HCT116 (cell line): ENCODE data around the gene MINDY4. TPM values are rescaled to one million over a fixed set of nuclear protein-coding genes. Genes with fewer than 3 reads are reported as not detected.

Experiments
- ATAC-seq: fragments of 200-7000 bp; cut with Tn5 transposase; 2 replicates; pipeline ENCODE4 v1.9.1; 2020; ENCODE audit warnings: mild to moderate bottlenecking, moderate library complexity
- BruUV-seq: library from RNA; stranded (reverse); fragments of 400-500 nt; replicated peaks from 2 replicates; lab custom pipeline; 2021; lab: Mats Ljungman, UMichigan
- CTCF ChIA-PET: fragments of 300-600 bp; sonication (Branson Sonifier 250); formaldehyde crosslinking; loops from one replicate; lab custom pipeline; 2021; ENCODE audit warnings: antibody characterized with exemption; lab: Charles Lee
- POLR2A ChIA-PET: fragments of 300-600, 350-600 bp; sonication (Branson Sonifier 250); formaldehyde crosslinking; loops from one replicate; lab custom pipeline; 2021; ENCODE audit warnings: antibody characterized with exemption; lab: Charles Lee
- RAD21 ChIA-PET, 2 experiments: fragments of 300-600 bp; sonication (Branson Sonifier 250); formaldehyde crosslinking; loops; one replicate each; lab custom pipeline; 2023; ENCODE audit warnings: low total read pairs in 2 of 2; ENCODE audit not compliant: uncharacterized antibody in 2 of 2, unreplicated experiment in 2 of 2, low non-redundant PET in 1 of 2; lab: Charles Lee
- DNase-seq: peaks from one replicate; pipeline ENCODE4 v3.0.0-alpha.2; 2010; ENCODE audit warnings: low read depth, low spot score
- H2AFZ ChIP-seq: fragments of 200-600 bp; shearing (Covaris generic), sonication (generic); 2 replicates; pipeline ENCODE4 v1.6.1; 2017; ENCODE audit warnings: low read depth, mixed run types, mixed read lengths, antibody characterized with exemption, low read length; ENCODE audit not compliant: poor library complexity, severe bottlenecking
- H3K27ac ChIP-seq: 2 replicates; pipeline ENCODE4 v1.5.1; 2012; ENCODE audit warnings: low read depth, low read length
- H3K27me3 ChIP-seq: fragments of 200-600 bp; sonication (generic); 2 replicates; pipeline ENCODE4 v1.6.1; 2016; ENCODE audit warnings: mixed run types, low read length, mixed read lengths; ENCODE audit not compliant: insufficient read depth
- H3K36me3 ChIP-seq, 2 experiments: fragments of 200-500 bp in 1 of 2; fragments of 200-600 bp in 1 of 2; sonication (Bioruptor generic) in 1 of 2; sonication (generic) in 1 of 2; 2 replicates each; pipeline versions ENCODE4 v1.5.1 to v1.6.1; 2014 to 2016; ENCODE audit warnings: low read length in 2 of 2, inconsistent platforms in 1 of 2, mixed read lengths in 1 of 2, mixed run types in 1 of 2; ENCODE audit not compliant: insufficient read depth in 2 of 2, control insufficient read depth in 1 of 2
- H3K4me1 ChIP-seq, 2 experiments: fragments of 200-600 bp in 1 of 2; sonication (generic) in 1 of 2; 2 replicates each; pipeline versions ENCODE4 v1.5.1 to v1.6.1; 2012 to 2017; ENCODE audit warnings: low read length in 2 of 2, inconsistent platforms in 1 of 2, mild to moderate bottlenecking in 1 of 2, mixed read lengths in 1 of 2, mixed run types in 1 of 2, moderate library complexity in 1 of 2; ENCODE audit not compliant: insufficient read depth in 2 of 2, control insufficient read depth in 1 of 2
- H3K4me2 ChIP-seq: fragments of 200-600 bp; sonication (generic); 2 replicates; pipeline ENCODE4 v1.6.1; 2017; ENCODE audit warnings: mixed run types, low read length, mixed read lengths
- H3K4me3 ChIP-seq, 2 experiments: fragments of 200-600 bp in 1 of 2; sonication (generic) in 1 of 2; replicated peaks in 1 of 2; 2 replicates each; pipeline ENCODE4 v1.5.1; 2011 to 2016; ENCODE audit warnings: low read length in 2 of 2, control low read depth in 1 of 2, low read depth in 1 of 2, mild to moderate bottlenecking in 1 of 2, mixed read lengths in 1 of 2, mixed run types in 1 of 2
- H3K79me2 ChIP-seq: fragments of 200-600 bp; sonication (generic); 2 replicates; pipeline ENCODE4 v1.6.1; 2017; ENCODE audit warnings: mild to moderate bottlenecking, mixed run types, low read length, moderate library complexity, mixed read lengths; ENCODE audit not compliant: insufficient read depth
- H3K9ac ChIP-seq: fragments of 200-600 bp; sonication (generic); 2 replicates; pipeline ENCODE4 v1.6.1; 2016; ENCODE audit warnings: low read length, mixed read lengths
- H3K9me2 ChIP-seq: fragments of 200-600 bp; sonication (generic), shearing (Covaris generic); 2 replicates; pipeline ENCODE4 v1.6.1; 2017; ENCODE audit warnings: mixed run types, mild to moderate bottlenecking, moderate library complexity; ENCODE audit not compliant: insufficient read depth
- H3K9me3 ChIP-seq, 2 experiments: fragments of 200-500 bp in 1 of 2; fragments of 200-600 bp in 1 of 2; sonication (Bioruptor generic) in 1 of 2; sonication (generic) in 1 of 2; 2 replicates each; pipeline ENCODE4 v1.6.1; 2014 to 2017; ENCODE audit warnings: low read length in 2 of 2, mixed read lengths in 2 of 2, inconsistent platforms in 1 of 2, low read depth in 1 of 2, mild to moderate bottlenecking in 1 of 2, mixed run types in 1 of 2, moderate library complexity in 1 of 2; ENCODE audit not compliant: control insufficient read depth in 1 of 2, insufficient read depth in 1 of 2
- H4K20me1 ChIP-seq: fragments of 200-600 bp; sonication (generic), shearing (Covaris generic); 2 replicates; pipeline ENCODE4 v1.6.1; 2017; ENCODE audit warnings: mixed run types, mild to moderate bottlenecking, moderate library complexity; ENCODE audit not compliant: insufficient read depth
- CTCF ChIP-seq, 3 experiments: fragments of 200-600 bp in 1 of 3; sonication (generic) in 1 of 3; IDR thresholded peaks in 2 of 3; conservative IDR thresholded peaks in 1 of 3; 2 replicates each; pipeline ENCODE4 v1.5.1; 2012 to 2017; ENCODE audit warnings: low read depth in 2 of 3, low read length in 2 of 3, antibody characterized with exemption in 1 of 3, borderline replicate concordance in 1 of 3, control low read depth in 1 of 3, mild to moderate bottlenecking in 1 of 3, mixed read lengths in 1 of 3, mixed run types in 1 of 3, moderate library complexity in 1 of 3; ENCODE audit not compliant: insufficient read depth in 1 of 3
- EGR1 ChIP-seq: IDR thresholded peaks from 2 replicates; pipeline ENCODE4 v1.6.1; 2012; ENCODE audit warnings: low read depth
- EZH2 ChIP-seq: fragments of 200-600 bp; sonication (generic); IDR thresholded peaks from 2 replicates; pipeline ENCODE4 v1.6.1; 2017; ENCODE audit warnings: antibody characterized with exemption, mixed run types
- EZH2phosphoT487 ChIP-seq: fragments of 200-600 bp; IDR thresholded peaks from 2 replicates; pipeline ENCODE4 v1.6.1; 2018; ENCODE audit warnings: antibody characterized with exemption, borderline replicate concordance
- FOSL1 ChIP-seq: IDR thresholded peaks from 2 replicates; pipeline ENCODE4 v1.6.1; 2012; ENCODE audit warnings: low read depth
- JUND ChIP-seq: IDR thresholded peaks from 2 replicates; pipeline ENCODE4 v1.6.1; 2012
- MAX ChIP-seq: IDR thresholded peaks from 2 replicates; pipeline ENCODE4 v1.6.1; 2012
- POLR2A ChIP-seq: IDR thresholded peaks from 2 replicates; pipeline ENCODE4 v1.7.0; 2011; ENCODE audit warnings: borderline replicate concordance; ENCODE audit not compliant: insufficient read depth, insufficient read length; ENCODE audit errors: extremely low read depth
- SP1 ChIP-seq: IDR thresholded peaks from 2 replicates; pipeline ENCODE4 v1.6.1; 2012; ENCODE audit warnings: low read depth
- SRF ChIP-seq: IDR thresholded peaks from 2 replicates; pipeline ENCODE4 v1.6.1; 2012; ENCODE audit warnings: low read depth
- TCF7L2 ChIP-seq: IDR thresholded peaks from 2 replicates; pipeline ENCODE4 v1.7.0; 2011; ENCODE audit warnings: borderline replicate concordance, inconsistent platforms; ENCODE audit not compliant: insufficient read depth, insufficient read length; ENCODE audit errors: extremely low read depth
- ZFX ChIP-seq: fragments of 450-650 bp; IDR thresholded peaks from 2 replicates; pipeline ENCODE4 v1.6.1; 2017
- ZNF274 ChIP-seq: fragments of 200-500 bp; sonication (Bioruptor generic); IDR thresholded peaks from 2 replicates; pipeline ENCODE4 v1.6.1; 2014; ENCODE audit warnings: mild to moderate bottlenecking, low read depth, low read length, inconsistent platforms
- intact Hi-C: fragments of 100-400 bp; cut with micrococcal nuclease; formaldehyde crosslinking; loops from 2 replicates; pipeline ENCODE4 v1.10.0; 2022
- total RNA-seq: library from RNA; stranded (reverse); gene quantifications from one replicate; pipeline ENCODE4 v1.2.1, GENCODE V29; 2021; ENCODE audit not compliant: unreplicated experiment
- TF ChIP-seq, protein P1 (sequence below): IDR thresholded peaks from 2 replicates; pipeline ENCODE4 v1.6.1; 2011; ENCODE audit warnings: mild to moderate bottlenecking, low read length, moderate library complexity; ENCODE audit not compliant: insufficient replicate concordance; ENCODE audit errors: extremely low read depth

The MINDY4 gene
- total RNA-seq, 1 experiment from 2014 or later = 6.1 TPM

DNA sequence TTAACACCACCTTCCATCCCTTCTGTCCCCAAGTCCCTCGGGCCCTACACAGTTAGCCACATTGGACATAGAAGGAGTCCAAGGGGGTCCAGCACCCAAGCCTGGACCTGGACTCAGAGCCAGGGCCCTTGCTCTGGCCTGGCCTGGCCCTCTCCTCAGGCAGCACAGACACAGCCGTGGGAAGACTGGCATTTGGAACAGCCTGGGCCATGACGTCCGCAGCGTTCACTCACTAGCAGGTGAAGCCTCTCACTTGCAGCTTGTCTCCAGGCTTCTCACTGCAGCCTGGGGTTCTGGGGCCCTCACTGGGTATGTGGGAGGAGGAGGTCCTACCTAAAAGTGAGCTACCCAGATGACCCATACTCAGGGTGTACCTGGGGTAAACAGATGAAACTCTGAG lies 106.8 kb downstream of the MINDY4 start:
- intact Hi-C loops = no loop called here
- ATAC-seq (no peak), DNase-seq (no peak)
- H3K9ac ChIP-seq = no peak overlapping the region
- H3K27me3 ChIP-seq = no peaks in the 10 kb centered on the region
- H3K4me3 ChIP-seq = no peak overlapping the region
- H2AFZ ChIP-seq = no peak overlapping the region
- H3K4me1 ChIP-seq = no peaks in the 10 kb centered on the region
- no peaks in the 10 kb centered on the region for H3K9me3 ChIP-seq
- TF ChIP-seq JUND (no peak), FOSL1 (no peak), EZH2 (no peak), POLR2A (no peak), MAX (no peak), SP1 (no peak)
- BruUV-seq = no TSS peak
- no peak overlapping the region for H3K4me2 ChIP-seq
- H4K20me1 ChIP-seq = no peaks in the 10 kb centered on the region
- H3K27ac ChIP-seq = no peak overlapping the region
- POLR2A ChIA-PET = no interaction called here
- RAD21 ChIA-PET = interaction anchor here in 1 of 2 experiments (0.6 kb wide), 1 partner anchor 61 kb away, joined by 3 read pairs; no protein-coding TSS in a partner anchor
- CTCF ChIA-PET = no interaction called here
- H3K9me2 ChIP-seq = no peaks in the 10 kb centered on the region
- no peaks in the 10 kb centered on the region for H3K79me2 ChIP-seq
- H3K36me3 ChIP-seq = no peaks in the 10 kb centered on the region

DNA sequence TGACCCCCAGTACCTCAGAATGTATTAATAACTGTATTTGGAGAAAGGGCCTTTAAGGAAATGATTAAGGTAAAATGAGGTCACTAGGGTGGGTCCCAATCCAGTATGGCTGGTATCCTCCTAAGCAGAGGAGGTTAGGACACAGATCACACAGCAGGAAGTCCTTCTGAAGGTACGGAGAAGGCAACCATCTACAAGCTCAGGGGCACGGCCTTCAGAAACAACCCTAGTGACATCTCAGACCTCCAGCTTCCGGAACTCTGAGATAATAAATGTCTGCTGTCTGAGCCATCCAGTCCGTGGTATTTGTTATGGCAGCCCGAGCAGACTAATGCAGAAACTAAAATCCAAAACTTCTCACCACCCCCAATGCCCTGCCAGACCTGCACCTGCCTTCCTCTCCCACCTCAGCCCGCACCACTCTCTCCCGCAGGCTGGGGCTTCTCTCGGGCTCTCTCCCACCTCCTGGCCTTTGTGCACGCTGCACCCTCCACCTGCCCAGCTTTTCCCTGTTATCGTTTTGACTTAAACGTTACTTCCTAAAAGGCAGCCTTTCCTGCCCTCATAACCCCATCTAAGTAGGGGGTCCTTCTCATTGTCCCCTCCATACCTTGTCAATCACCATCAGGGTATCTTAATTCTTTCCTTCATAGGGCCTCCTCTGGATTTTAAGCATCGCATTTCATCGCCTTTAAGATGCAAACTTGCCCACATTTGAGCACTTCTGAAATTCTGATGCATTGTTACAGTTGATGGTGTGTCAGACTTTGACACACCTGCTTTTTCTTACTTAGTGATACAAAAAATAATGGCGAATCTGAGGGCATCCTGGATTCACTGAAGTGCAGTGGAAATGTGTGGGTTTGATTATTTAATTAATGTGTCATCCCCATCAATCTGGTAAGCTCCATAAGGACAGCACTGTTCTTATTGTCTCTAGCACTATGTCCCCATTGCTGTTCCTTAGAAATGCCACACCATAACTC lies 108.2 kb downstream of the MINDY4 start:
- no TSS peak for BruUV-seq
- no peaks in the 10 kb centered on the region for H3K4me1 ChIP-seq
- no peaks in the 10 kb centered on the region for H3K9me3 ChIP-seq
- POLR2A ChIA-PET = interaction anchor here (0.8 kb wide), 1 partner anchor 34 kb away, joined by 3 read pairs; no protein-coding TSS in a partner anchor
- H3K27ac ChIP-seq = no peak overlapping the region
- RAD21 ChIA-PET = no interaction called here
- no peak overlapping the region for H2AFZ ChIP-seq
- intact Hi-C loops = no loop called here
- H3K79me2 ChIP-seq = no peaks in the 10 kb centered on the region
- no peaks in the 10 kb centered on the region for H4K20me1 ChIP-seq
- ATAC-seq (no peak), DNase-seq (no peak)
- no peaks in the 10 kb centered on the region for H3K9me2 ChIP-seq
- H3K27me3 ChIP-seq = no peaks in the 10 kb centered on the region
- no peak overlapping the region for H3K4me3 ChIP-seq
- no peak overlapping the region for H3K9ac ChIP-seq
- no peaks in the 10 kb centered on the region for H3K36me3 ChIP-seq
- CTCF ChIA-PET = no interaction called here
- H3K4me2 ChIP-seq = no peak overlapping the region
- TF ChIP-seq EGR1 (no peak), SRF (no peak), CTCF (IDR thresholded peaks at IDR 0.05 in 2 of 3, conservative IDR thresholded peaks at IDR 0.05 in 1 of 3; ENCODE audit: borderline replicate concordance in 1 of 3, insufficient read depth in 1 of 3, low read depth in 2 of 3, low read length in 2 of 3) (no peak), EZH2phosphoT487 (no peak), TCF7L2 (no peak), ZNF274 (no peak), ZFX (no peak), MAX (no peak), JUND (no peak)
- TF ChIP-seq, protein P1, sequence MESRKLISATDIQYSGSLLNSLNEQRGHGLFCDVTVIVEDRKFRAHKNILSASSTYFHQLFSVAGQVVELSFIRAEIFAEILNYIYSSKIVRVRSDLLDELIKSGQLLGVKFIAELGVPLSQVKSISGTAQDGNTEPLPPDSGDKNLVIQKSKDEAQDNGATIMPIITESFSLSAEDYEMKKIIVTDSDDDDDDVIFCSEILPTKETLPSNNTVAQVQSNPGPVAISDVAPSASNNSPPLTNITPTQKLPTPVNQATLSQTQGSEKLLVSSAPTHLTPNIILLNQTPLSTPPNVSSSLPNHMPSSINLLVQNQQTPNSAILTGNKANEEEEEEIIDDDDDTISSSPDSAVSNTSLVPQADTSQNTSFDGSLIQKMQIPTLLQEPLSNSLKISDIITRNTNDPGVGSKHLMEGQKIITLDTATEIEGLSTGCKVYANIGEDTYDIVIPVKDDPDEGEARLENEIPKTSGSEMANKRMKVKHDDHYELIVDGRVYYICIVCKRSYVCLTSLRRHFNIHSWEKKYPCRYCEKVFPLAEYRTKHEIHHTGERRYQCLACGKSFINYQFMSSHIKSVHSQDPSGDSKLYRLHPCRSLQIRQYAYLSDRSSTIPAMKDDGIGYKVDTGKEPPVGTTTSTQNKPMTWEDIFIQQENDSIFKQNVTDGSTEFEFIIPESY = no peak
